HEK293 (cell line): ENCODE results near the gene SYNE1.
A peak's percentile ranks its signal among the peaks of the same experiment; 100 is the strongest.

Experiments used
- CTCF ChIA-PET: fragments of 350-600 bp; formaldehyde crosslinking; extraction: SDS; loops from one replicate; lab custom pipeline; 2021; ENCODE audit warnings: antibody characterized with exemption; lab: Yijun Ruan, JAX
- POLR2A ChIA-PET: fragments of 300-600 bp; formaldehyde crosslinking; extraction: SDS; loops from one replicate; lab custom pipeline; 2020; ENCODE audit warnings: antibody characterized with exemption, inconsistent platforms; lab: Yijun Ruan, JAX
- H3K27ac ChIP-seq: fragments of 200-500 bp; sonication (Bioruptor generic); 2 replicates; pipeline ENCODE4 v1.5.1; 2014; ENCODE audit warnings: low read depth, low read length, control low read depth, inconsistent platforms; ENCODE audit errors: extremely low read depth
- H3K36me3 ChIP-seq, 2 experiments: fragments of 200-500 bp in 1 of 2; sonication (Bioruptor generic) in 1 of 2; 1 replicate in 1 of 2; 2 replicates in 1 of 2; pipeline ENCODE4 v1.5.1; 2014 to 2017; ENCODE audit warnings: inconsistent platforms in 2 of 2, low read length in 2 of 2; ENCODE audit not compliant: control insufficient read depth in 2 of 2, insufficient read depth in 1 of 2
- H3K4me1 ChIP-seq: fragments of 200-500 bp; sonication (Bioruptor generic); 2 replicates; pipeline ENCODE4 v1.5.1; 2014; ENCODE audit warnings: mild to moderate bottlenecking, low read length, inconsistent platforms; ENCODE audit not compliant: control insufficient read depth, insufficient read depth
- H3K4me3 ChIP-seq: 2 replicates; pipeline ENCODE4 v1.5.1; 2011; ENCODE audit warnings: low read depth, mild to moderate bottlenecking, control low read depth, low read length, moderate library complexity
- H3K9me3 ChIP-seq: fragments of 200-500 bp; sonication (Bioruptor generic); 2 replicates; pipeline ENCODE4 v1.5.1; 2014; ENCODE audit warnings: low read depth, low read length, inconsistent platforms; ENCODE audit not compliant: control insufficient read depth, insufficient read depth
- EGR2 ChIP-seq: fragments of 450-650 bp; formaldehyde crosslinking; IDR thresholded peaks from 2 replicates; pipeline ENCODE4 v1.5.1; 2016; ENCODE audit warnings: low read depth, missing biosample characterization, missing genetic modification characterization
- KLF1 ChIP-seq: fragments of 450-650 bp; formaldehyde crosslinking; IDR thresholded peaks from 2 replicates; pipeline ENCODE4 v1.5.1; 2016; ENCODE audit warnings: missing biosample characterization, missing genetic modification characterization
- MEIS1 ChIP-seq: sonication (generic); formaldehyde crosslinking; IDR thresholded peaks from 2 replicates; pipeline ENCODE4 v1.8.1; 2022; ENCODE audit warnings: missing genetic modification reagents, mild to moderate bottlenecking, borderline replicate concordance
- PRDM10 ChIP-seq: fragments of 450-650 bp; formaldehyde crosslinking; IDR thresholded peaks from 2 replicates; pipeline ENCODE4 v1.5.1; 2016; ENCODE audit warnings: missing biosample characterization, missing genetic modification characterization
- RBAK ChIP-seq: fragments of 450-650 bp; formaldehyde crosslinking; IDR thresholded peaks from 2 replicates; pipeline ENCODE4 v1.5.1; 2016; ENCODE audit warnings: missing biosample characterization, missing genetic modification characterization
- SALL2 ChIP-seq: fragments of 450-650 bp; formaldehyde crosslinking; IDR thresholded peaks from 2 replicates; pipeline ENCODE4 v1.5.0; 2017; ENCODE audit warnings: missing biosample characterization, mild to moderate bottlenecking, missing genetic modification characterization, borderline replicate concordance
- SP2 ChIP-seq: fragments of 450-650 bp; formaldehyde crosslinking; IDR thresholded peaks from 2 replicates; pipeline ENCODE4 v1.5.1; 2016; ENCODE audit warnings: missing biosample characterization, missing genetic modification characterization
- SP7 ChIP-seq: fragments of 450-650 bp; formaldehyde crosslinking; IDR thresholded peaks from 2 replicates; pipeline ENCODE4 v1.5.1; 2016; ENCODE audit warnings: missing biosample characterization, missing genetic modification characterization
- YY2 ChIP-seq: fragments of 450-650 bp; formaldehyde crosslinking; IDR thresholded peaks from 2 replicates; pipeline ENCODE4 v1.5.1; 2016; ENCODE audit warnings: missing biosample characterization, missing genetic modification characterization
- ZBTB10 ChIP-seq: fragments of 450-650 bp; formaldehyde crosslinking; IDR thresholded peaks from 2 replicates; pipeline ENCODE4 v1.5.1; 2016; ENCODE audit warnings: missing biosample characterization, missing genetic modification characterization
- ZBTB20 ChIP-seq: fragments of 450-650 bp; formaldehyde crosslinking; IDR thresholded peaks from 2 replicates; pipeline ENCODE4 v1.5.1; 2016; ENCODE audit warnings: missing biosample characterization, missing genetic modification characterization
- ZBTB6 ChIP-seq: fragments of 450-650 bp; formaldehyde crosslinking; IDR thresholded peaks from 2 replicates; pipeline ENCODE4 v1.5.1; 2017; ENCODE audit warnings: missing biosample characterization, missing genetic modification characterization
- ZBTB7A ChIP-seq: fragments of 450-650 bp; formaldehyde crosslinking; IDR thresholded peaks from 2 replicates; pipeline ENCODE4 v1.5.1; 2016; ENCODE audit warnings: low read depth, missing biosample characterization, missing genetic modification characterization
- ZFHX2 ChIP-seq: fragments of 450-650 bp; formaldehyde crosslinking; conservative IDR thresholded peaks from 2 replicates; pipeline ENCODE4 v1.5.1; 2016; ENCODE audit warnings: missing biosample characterization, missing genetic modification characterization
- ZIC2 ChIP-seq: fragments of 450-650 bp; formaldehyde crosslinking; IDR thresholded peaks from 2 replicates; pipeline ENCODE4 v1.5.1; 2016; ENCODE audit warnings: missing biosample characterization, missing genetic modification characterization
- ZNF169 ChIP-seq: fragments of 450-650 bp; formaldehyde crosslinking; IDR thresholded peaks from 2 replicates; pipeline ENCODE4 v1.5.1; 2016; ENCODE audit warnings: missing biosample characterization, missing genetic modification characterization
- ZNF274 ChIP-seq, 2 experiments: fragments of 200-500 bp in 1 of 2; fragments of 450-650 bp in 1 of 2; sonication (Bioruptor generic) in 1 of 2; formaldehyde crosslinking in 1 of 2; IDR thresholded peaks; 2 replicates each; pipeline versions ENCODE4 v1.5.1 to v1.6.1; 2014 to 2016; ENCODE audit warnings: borderline replicate concordance in 1 of 2, inconsistent platforms in 1 of 2, low read length in 1 of 2, missing biosample characterization in 1 of 2, missing genetic modification characterization in 1 of 2
- ZNF398 ChIP-seq: fragments of 450-650 bp; formaldehyde crosslinking; IDR thresholded peaks from 2 replicates; pipeline ENCODE4 v1.5.1; 2017; ENCODE audit warnings: missing biosample characterization, missing genetic modification characterization
- ZNF426 ChIP-seq: fragments of 450-650 bp; formaldehyde crosslinking; IDR thresholded peaks from 2 replicates; pipeline ENCODE4 v1.5.1; 2017; ENCODE audit warnings: missing biosample characterization, missing genetic modification characterization, mild to moderate bottlenecking, inconsistent platforms, moderate library complexity
- ZNF510 ChIP-seq: fragments of 450-650 bp; formaldehyde crosslinking; IDR thresholded peaks from 2 replicates; pipeline ENCODE4 v1.5.1; 2018; ENCODE audit warnings: mild to moderate bottlenecking, missing genetic modification characterization, missing biosample characterization; ENCODE audit not compliant: insufficient replicate concordance
- ZNF747 ChIP-seq: fragments of 450-650 bp; formaldehyde crosslinking; IDR thresholded peaks from 2 replicates; pipeline ENCODE4 v1.5.1; 2016; ENCODE audit warnings: missing biosample characterization, missing genetic modification characterization
- ZNF768 ChIP-seq: fragments of 450-650 bp; formaldehyde crosslinking; IDR thresholded peaks from 2 replicates; pipeline ENCODE4 v1.5.1; 2018; ENCODE audit warnings: missing biosample characterization, mild to moderate bottlenecking, missing genetic modification characterization

SYNE1 gene

DNA sequence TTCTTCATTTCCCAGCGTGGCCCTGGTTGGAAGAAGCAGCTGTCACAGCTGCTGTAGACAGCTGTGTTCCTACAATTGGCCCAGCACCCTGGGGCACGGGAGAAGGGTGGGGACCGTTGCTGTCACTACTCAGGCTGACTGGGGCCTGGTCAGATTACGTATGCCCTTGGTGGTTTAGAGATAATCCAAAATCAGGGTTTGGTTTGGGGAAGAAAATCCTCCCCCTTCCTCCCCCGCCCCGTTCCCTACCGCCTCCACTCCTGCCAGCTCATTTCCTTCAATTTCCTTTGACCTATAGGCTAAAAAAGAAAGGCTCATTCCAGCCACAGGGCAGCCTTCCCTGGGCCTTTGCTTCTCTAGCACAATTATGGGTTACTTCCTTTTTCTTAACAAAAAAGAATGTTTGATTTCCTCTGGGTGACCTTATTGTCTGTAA lies 537.0 kb downstream of the SYNE1 start:
- no peak overlapping the region for H3K27ac ChIP-seq
- CTCF ChIA-PET = interaction anchor here (0.6 to 1.5 kb wide), 4 partner anchors 10 to 569 kb away, joined by 3 to 6 read pairs (median 3); no protein-coding TSS in a partner anchor
- no peak overlapping the region for H3K4me3 ChIP-seq
- H3K9me3 ChIP-seq = no peaks in the 10 kb centered on the region
- POLR2A ChIA-PET = no interaction called here
- H3K4me1 ChIP-seq = peaks cover 11% of the 10 kb centered on the region
- TF ChIP-seq ZFHX2 (tag by site-specific recombination) = peak; percentile 56
- peak; percentile 35; the same call in 1 of the 2 replicates for TF ChIP-seq EGR2
- no peak for TF ChIP-seq SALL2 (tag by site-specific recombination)
- TF ChIP-seq ZNF747 = no peak
- TF ChIP-seq ZNF398 (tag by site-specific recombination) = peak; percentile 31; the same call in 1 of the 2 replicates
- no peak for TF ChIP-seq RBAK
- no peak for TF ChIP-seq ZBTB7A (tag by site-specific recombination)
- TF ChIP-seq KLF1 (tag by site-specific recombination) = peak; percentile 72
- no peak for TF ChIP-seq ZNF169 (tag by site-specific recombination)
- TF ChIP-seq MEIS1 = no peak
- 0 out of 2 replicates have a peak, but pooled peaks have one; percentile 51 for TF ChIP-seq SP7
- H3K36me3 ChIP-seq = no peaks in the 10 kb centered on the region

- TF ChIP-seq SP2 (no peak), ZBTB20 (tag by site-specific recombination) (peak; percentile 27; the same call in 1 of the 2 replicates)
- ChIA-PET POLR2A (no interaction called here), CTCF (interaction anchor here (0.6 to 1.8 kb wide), 5 partner anchors 9 to 570 kb away, joined by 3 to 7 read pairs (median 3); no protein-coding TSS in a partner anchor)
- H3K9me3 ChIP-seq = no peaks in the 10 kb centered on the region
- no peaks in the 10 kb centered on the region for H3K36me3 ChIP-seq
- peaks cover 16% of the 10 kb centered on the region for H3K4me1 ChIP-seq
- no peak overlapping the region for H3K27ac ChIP-seq
- no peak overlapping the region for H3K4me3 ChIP-seq
Observed at GRCh38 chr6:152099446-152100182, 537.5 kb downstream of the SYNE1 start.

DNA sequence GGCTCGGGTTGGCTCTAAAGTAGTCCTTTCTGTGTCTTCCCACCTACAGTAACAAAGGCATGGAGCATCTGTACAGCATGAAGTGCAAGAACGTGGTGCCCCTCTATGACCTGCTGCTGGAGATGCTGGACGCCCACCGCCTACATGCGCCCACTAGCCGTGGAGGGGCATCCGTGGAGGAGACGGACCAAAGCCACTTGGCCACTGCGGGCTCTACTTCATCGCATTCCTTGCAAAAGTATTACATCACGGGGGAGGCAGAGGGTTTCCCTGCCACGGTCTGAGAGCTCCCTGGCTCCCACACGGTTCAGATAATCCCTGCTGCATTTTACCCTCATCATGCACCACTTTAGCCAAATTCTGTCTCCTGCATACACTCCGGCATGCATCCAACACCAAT lies 538.5 kb downstream of the SYNE1 start:
- CTCF ChIA-PET = interaction anchor here (0.6 to 1.8 kb wide), 3 partner anchors 9 to 335 kb away, joined by 3 to 7 read pairs (median 4); no protein-coding TSS in a partner anchor
- peaks cover 20% of the 10 kb centered on the region for H3K4me1 ChIP-seq
- H3K9me3 ChIP-seq = no peaks in the 10 kb centered on the region
- H3K27ac ChIP-seq = no peak overlapping the region
- POLR2A ChIA-PET = no interaction called here
- no peaks in the 10 kb centered on the region for H3K36me3 ChIP-seq
- no peak overlapping the region for H3K4me3 ChIP-seq
- no peak for TF ChIP-seq ZNF510 (tag by site-specific recombination)
- no peak for TF ChIP-seq YY2 (tag by site-specific recombination)
- TF ChIP-seq ZBTB6 = no peak
- TF ChIP-seq ZIC2 (tag by site-specific recombination) = no peak
- no peak for TF ChIP-seq ZBTB10 (tag by site-specific recombination)
- no peak for TF ChIP-seq PRDM10 (tag by site-specific recombination)
- TF ChIP-seq ZNF274 (IDR thresholded peaks at IDR 0.05; ENCODE audit: low read length) = no peak
- TF ChIP-seq ZNF274 (tag by site-specific recombination; IDR thresholded peaks at IDR 0.05; ENCODE audit: borderline replicate concordance) = no peak
- no peak for TF ChIP-seq ZNF768 (tag by site-specific recombination)
- TF ChIP-seq ZNF426 (tag by site-specific recombination) = no peak
